A549 (cell line): Measurements from ENCODE around the gene PLCD3. TPM values are rescaled to one million over a fixed set of nuclear protein-coding genes. Genes with fewer than 3 reads are reported as not detected.
A peak's percentile ranks its signal among the peaks of the same experiment; 100 is the strongest.

ENCODE experiments used
- ATAC-seq, 2 experiments: fragments of 200-7000 bp in 1 of 2; fragments of >200 bp in 1 of 2; cut with Nextera tagmentation in 1 of 2; cut with Tn5 transposase in 1 of 2; 3 replicates each; pipeline versions ENCODE4 v1.8.0 to v1.9.1; 2018 to 2020; ENCODE audit warnings: mild to moderate bottlenecking in 1 of 2, moderate library complexity in 1 of 2
- CTCF ChIA-PET: fragments of 300-600 bp; sonication (Branson Sonifier 250); formaldehyde crosslinking; extraction: SDS; loops from one replicate; lab custom pipeline; 2021; ENCODE audit warnings: antibody characterized with exemption, inconsistent platforms; lab: Yijun Ruan, JAX
- POLR2A ChIA-PET: fragments of 350-600 bp; formaldehyde crosslinking; extraction: SDS; loops from one replicate; lab custom pipeline; 2021; ENCODE audit warnings: antibody characterized with exemption, inconsistent platforms; lab: Yijun Ruan, JAX
- DNase-seq, 2 experiments: peaks; one replicate each; pipeline versions ENCODE4 v3.0.0 to v3.0.0-alpha.2; 2011 to 2016; ENCODE audit warnings: low read depth in 1 of 2, low spot score in 1 of 2
- FAIRE-seq: peaks from 2 replicates; lab custom pipeline; 2011; peaks lifted over from hg19 to GRCh38; lab: Jason Lieb, UNC
- H3K27ac ChIP-seq, 2 experiments: fragments of >200 bp; sonication (Bioruptor Twin); formaldehyde crosslinking; 3 replicates each; pipeline ENCODE4 v1.5.1; 2016 to 2017
- H3K4me1 ChIP-seq: fragments of >200 bp; sonication (Bioruptor Twin); formaldehyde crosslinking; 3 replicates; pipeline ENCODE4 v1.6.1; 2016
- H3K4me2 ChIP-seq: fragments of >200 bp; sonication (Bioruptor Twin); formaldehyde crosslinking; 3 replicates; pipeline ENCODE4 v1.6.1; 2016
- H3K4me3 ChIP-seq: fragments of >200 bp; sonication (Bioruptor Twin); formaldehyde crosslinking; 3 replicates; pipeline ENCODE4 v1.5.1; 2016
- H3K9me3 ChIP-seq: fragments of >200 bp; sonication (Bioruptor Twin); formaldehyde crosslinking; 3 replicates; pipeline ENCODE4 v1.6.1; 2016
- BCL3 ChIP-seq: fragments of >200 bp; sonication (Bioruptor Twin); formaldehyde crosslinking; IDR thresholded peaks from 3 replicates; pipeline ENCODE4 v1.6.1; 2016
- CHD2 ChIP-seq: fragments of 150-350 bp; IDR thresholded peaks from 2 replicates; pipeline ENCODE4 v1.6.1; 2014; ENCODE audit warnings: low read length; ENCODE audit not compliant: partially characterized antibody
- ELK1 ChIP-seq: fragments of 150-350 bp; IDR thresholded peaks from 2 replicates; pipeline ENCODE4 v1.6.1; 2014; ENCODE audit warnings: low read depth, mild to moderate bottlenecking, low read length
- EP300 ChIP-seq, 2 experiments: fragments of >200 bp; sonication (Bioruptor Twin); formaldehyde crosslinking; IDR thresholded peaks; 2 replicates in 1 of 2; 3 replicates in 1 of 2; pipeline ENCODE4 v1.6.1; 2016 to 2017
- ESRRA ChIP-seq: fragments of 150-350 bp; IDR thresholded peaks from 2 replicates; pipeline ENCODE4 v1.6.1; 2014; ENCODE audit warnings: mild to moderate bottlenecking, low read length, borderline replicate concordance
- FOSB ChIP-seq: fragments of 250-450 bp; sonication (Bioruptor Pico); IDR thresholded peaks from 2 replicates; pipeline ENCODE4 v1.5.0; 2020; ENCODE audit warnings: mild to moderate bottlenecking, moderate library complexity
- FOSL2 ChIP-seq, 2 experiments: fragments of 450-650 bp in 1 of 2; fragments of >200 bp in 1 of 2; sonication (Bioruptor Twin) in 1 of 2; formaldehyde crosslinking; IDR thresholded peaks; 2 replicates each; pipeline versions ENCODE4 v1.5.0 to v1.6.1; 2016 to 2020; ENCODE audit warnings: mild to moderate bottlenecking in 1 of 2, moderate library complexity in 1 of 2
- FOXS1 ChIP-seq: fragments of 250-450 bp; sonication (Bioruptor Pico); IDR thresholded peaks from 2 replicates; pipeline ENCODE4 v1.5.0; 2020; ENCODE audit warnings: mild to moderate bottlenecking, moderate library complexity
- HDAC2 ChIP-seq: fragments of 200-600 bp; sonication (generic); IDR thresholded peaks from 2 replicates; pipeline ENCODE4 v1.6.1; 2016
- HES2 ChIP-seq: fragments of >200 bp; sonication (Bioruptor Twin); formaldehyde crosslinking; IDR thresholded peaks from 2 replicates; pipeline ENCODE4 v1.6.1; 2016
- HOXB5 ChIP-seq: fragments of 250-450 bp; sonication (Bioruptor Pico); IDR thresholded peaks from 2 replicates; pipeline ENCODE4 v1.5.0; 2020; ENCODE audit warnings: mild to moderate bottlenecking, moderate library complexity
- JUN ChIP-seq, 2 experiments: fragments of >200 bp; sonication (Bioruptor Twin); formaldehyde crosslinking; IDR thresholded peaks; 2 replicates in 1 of 2; 3 replicates in 1 of 2; pipeline ENCODE4 v1.6.1; 2016 to 2017
- MAX ChIP-seq: IDR thresholded peaks from 2 replicates; pipeline ENCODE4 v1.6.1; 2012
- MAZ ChIP-seq: fragments of 150-350 bp; IDR thresholded peaks from 2 replicates; pipeline ENCODE4 v1.6.1; 2014; ENCODE audit warnings: antibody characterized with exemption, low read depth, low read length, borderline replicate concordance
- MYC ChIP-seq: IDR thresholded peaks from 2 replicates; pipeline ENCODE4 v1.6.1; 2012; ENCODE audit warnings: mild to moderate bottlenecking, inconsistent platforms, low read length, improper control_type of control experiment, borderline replicate concordance
- NFE2L2 ChIP-seq: fragments of 150-350 bp; conservative IDR thresholded peaks from 2 replicates; pipeline ENCODE4 v1.6.1; 2014; ENCODE audit warnings: low read length
- NPAS2 ChIP-seq: fragments of 250-450 bp; sonication (Bioruptor Pico); IDR thresholded peaks from 2 replicates; pipeline ENCODE4 v1.8.0; 2022; ENCODE audit warnings: mild to moderate bottlenecking, moderate library complexity, borderline replicate concordance
- PHF8 ChIP-seq: fragments of 200-600 bp; sonication (generic); IDR thresholded peaks from 2 replicates; pipeline ENCODE4 v1.6.1; 2016; ENCODE audit warnings: low read depth, mild to moderate bottlenecking, antibody characterized with exemption, moderate library complexity, borderline replicate concordance
- POLR2A ChIP-seq: IDR thresholded peaks from 2 replicates; pipeline ENCODE4 v1.6.1; 2012; ENCODE audit warnings: mild to moderate bottlenecking, low read length
- RCOR1 ChIP-seq: fragments of 150-350 bp; IDR thresholded peaks from 2 replicates; pipeline ENCODE4 v1.6.1; 2014; ENCODE audit warnings: antibody characterized with exemption, low read length, low read depth
- SREBF2 ChIP-seq: fragments of 450-650 bp; IDR thresholded peaks from 2 replicates; pipeline ENCODE4 v1.6.1; 2014; ENCODE audit warnings: mild to moderate bottlenecking, moderate library complexity
- TFCP2L1 ChIP-seq: fragments of 250-450 bp; sonication (Bioruptor Pico); IDR thresholded peaks from 2 replicates; pipeline ENCODE4 v1.5.0; 2021; ENCODE audit warnings: mild to moderate bottlenecking
- TP53 ChIP-seq: fragments of 250-450 bp; sonication (Bioruptor Pico); IDR thresholded peaks from 2 replicates; pipeline ENCODE4 v1.5.0; 2021; ENCODE audit warnings: mild to moderate bottlenecking, moderate library complexity
- ZFP36 ChIP-seq: fragments of 450-650 bp; IDR thresholded peaks from 2 replicates; pipeline ENCODE4 v1.6.1; 2014; ENCODE audit warnings: borderline replicate concordance; ENCODE audit not compliant: partially characterized antibody
- WGBS: methylation state at CpG from one replicate; pipeline ENCODE4 v1.1.6; 2017; ENCODE audit errors: missing lambda C conversion rate; 5-methylcytosine and 5-hydroxymethylcytosine counted together
- polyA plus RNA-seq, 4 experiments: library from polyadenylated mRNA; depleted of rRNA in 3 of 4; stranded (reverse); fragments of >200 nt; fragmentation: RNase III in 1 of 4; extraction: RNeasy Plus Mini Kit Qiagen cat#74134 plus additional on column Dnase treatment in 1 of 4; gene quantifications; 2 replicates in 3 of 4; 3 replicates in 1 of 4; pipeline ENCODE4 v1.2.3, GENCODE V29; 2011 to 2017

PLCD3 gene
- polyA plus RNA-seq, 2 of the 4 experiments (the other 2 are of a cell fraction): 56.6 to 105 TPM

- CTCF ChIA-PET: interaction anchor here (7.6 to 43.5 kb wide), 4 partner anchors 7 to 48 kb away, joined by 84 to 2147 read pairs (median 600); partner anchors contain the start of genes ACBD4, FMNL1, HEXIM1 and PLCD3
- ATAC-seq (no peak), DNase-seq (no peak), FAIRE-seq (no peak)
- WGBS: 89% methylated on average over 7 of the region's 7 CpGs
- Histone ChIP-seq H3K4me1 (peaks cover 24% of the 10 kb centered on the region), H3K27ac (peak overlapping the region in 1 of 2 experiments; percentile 60; a peak in 3 of 6 replicates), H3K4me3 (no peak overlapping the region), H3K9me3 (no peaks in the 10 kb centered on the region), H3K4me2 (no peak overlapping the region)
- POLR2A ChIA-PET: interaction anchor here (1.1 kb wide), 1 partner anchor 16 kb away, joined by 5 read pairs; the partner anchor contains the start of gene HEXIM1
- TF ChIP-seq ESRRA: no peak
- no peak for TF ChIP-seq FOSL2 (IDR thresholded peaks at IDR 0.05)
- TF ChIP-seq FOSL2 (CRISPR knock-in tag; IDR thresholded peaks at IDR 0.05): no peak
Measured at GRCh38 chr17:45164734-45165269, 32.5 kb upstream of the PLCD3 start.

- no peak for TF ChIP-seq HDAC2
- TF ChIP-seq TFCP2L1 (CRISPR knock-in tag): no peak
- TF ChIP-seq ELK1: no peak
- TF ChIP-seq CHD2: no peak
- no peak for TF ChIP-seq SREBF2
- TF ChIP-seq HES2: no peak
- TF ChIP-seq MAZ: no peak
- no peak for TF ChIP-seq TP53 (CRISPR knock-in tag)
- 49% methylated on average over 9 of the region's 9 CpGs for WGBS
- ChIA-PET CTCF (interaction anchor here (1.5 to 43.5 kb wide), 6 partner anchors 10 to 51 kb away, joined by 3 to 2147 read pairs (median 312); partner anchors contain the start of genes ACBD4, FMNL1, HEXIM1 and PLCD3), POLR2A (interaction anchor here (0.8 to 4.9 kb wide), 14 partner anchors 9 to 110 kb away, joined by 3 to 404 read pairs (median 8); partner anchors contain the start of genes ACBD4, HEXIM1 and NMT1)
- Histone ChIP-seq H3K4me3 (peak overlapping the region; percentile 46), H3K27ac (peak overlapping the region; percentile 90 to 91), H3K4me1 (peaks cover 39% of the 10 kb centered on the region), H3K4me2 (peak overlapping the region; percentile 95), H3K9me3 (no peaks in the 10 kb centered on the region)
- ATAC-seq (peak; percentile 6 to 20; a peak in 4 of 6 replicates), FAIRE-seq (peak; percentile 39), DNase-seq (no peak)
Measured at GRCh38 chr17:45162025-45162687, 29.8 kb upstream of the PLCD3 start.

GRCh38 chr17:45161288-45162024 lies 29.1 kb upstream of the PLCD3 start, which contains the start of gene HEXIM2:
TSS of gene HEXIM2 (plus strand) at chr17:45161875. CDS start at chr17:45162794, 919 bp downstream.
- peak within 1 kb of the TSS; percentile 81 for H3K4me3 ChIP-seq
- DNase-seq: peak; percentile 98 to 100
- peak; percentile 95 to 96 for ATAC-seq
- peak within 1 kb of the TSS; percentile 98 to 99 for H3K27ac ChIP-seq
- H3K4me1 ChIP-seq: peaks cover 39% of the 10 kb centered on the region
- CTCF ChIA-PET: interaction anchor here (0.6 to 43.5 kb wide), 8 partner anchors 10 to 1008 kb away, joined by 3 to 2147 read pairs (median 48); partner anchors contain the start of genes ACBD4, FMNL1, HEXIM1 and PLCD3
- under 1% methylated on average over 53 of the region's 53 CpGs for WGBS
- FAIRE-seq: peak; percentile 99
- peak within 1 kb of the TSS; percentile 95 for H3K4me2 ChIP-seq
- no peaks in the 10 kb centered on the region for H3K9me3 ChIP-seq
- POLR2A ChIA-PET: interaction anchor here (0.6 to 4.9 kb wide), 18 partner anchors 10 to 156 kb away, joined by 3 to 404 read pairs (median 6); partner anchors contain the start of genes ACBD4, HEXIM1, MAP3K14 and NMT1
- peak; percentile 88 for TF ChIP-seq HOXB5
- peak; percentile 82 for TF ChIP-seq CHD2
- TF ChIP-seq ESRRA: no peak
- no peak for TF ChIP-seq HES2
- no peak for TF ChIP-seq NPAS2 (CRISPR knock-in tag)
- no peak for TF ChIP-seq FOXS1
- TF ChIP-seq POLR2A: peak; percentile 66
- TF ChIP-seq JUN (IDR thresholded peaks at IDR 0.05): peak; percentile 97 to 100
- TF ChIP-seq EP300 (IDR thresholded peaks at IDR 0.05): no peak
- TF ChIP-seq PHF8: peak; percentile 96
- peak; percentile 43; the same call in 1 of the 2 replicates for TF ChIP-seq FOSB (CRISPR knock-in tag)
- no peak; the same call in 1 of the 2 replicates for TF ChIP-seq MYC
- no peak for TF ChIP-seq RCOR1
- TF ChIP-seq NFE2L2: no peak
- peak; percentile 77 for TF ChIP-seq MAX
- TF ChIP-seq FOSL2 (IDR thresholded peaks at IDR 0.05): no peak
- no peak for TF ChIP-seq FOSL2 (CRISPR knock-in tag; IDR thresholded peaks at IDR 0.05)
- TF ChIP-seq ELK1: no peak
- peak; percentile 87; the same call in 2 of the 3 replicates for TF ChIP-seq BCL3
- TF ChIP-seq ZFP36: no peak
